Adrenal gland (tissue), 5 donors: ENCODE measurements around the gene PTGES3L.

Experiments
- POLR2A ChIP-seq, 2 donors: fragments of 450-650 bp; IDR thresholded peaks; one replicate each; pipeline ENCODE4 v1.6.1; 2017; ENCODE audit warnings: antibody characterized with exemption in 2 of 2, mild to moderate bottlenecking in 2 of 2, moderate library complexity in 1 of 2
- TF ChIP-seq, protein P1 (sequence below), 6 experiments: fragments of 450-650 bp in 4 of 6; fragments of 200-600 bp in 2 of 6; sonication (generic) in 1 of 6; IDR thresholded peaks; 1 replicate in 5 of 6; 2 replicates in 1 of 6; pipeline versions ENCODE4 v1.5.1 to v1.8.0; 2016 to 2021; ENCODE audit warnings: antibody characterized with exemption in 6 of 6, mild to moderate bottlenecking in 2 of 6, moderate library complexity in 1 of 6
- donor health status: DM: no; HTN: no; CAD: no.

DNA sequence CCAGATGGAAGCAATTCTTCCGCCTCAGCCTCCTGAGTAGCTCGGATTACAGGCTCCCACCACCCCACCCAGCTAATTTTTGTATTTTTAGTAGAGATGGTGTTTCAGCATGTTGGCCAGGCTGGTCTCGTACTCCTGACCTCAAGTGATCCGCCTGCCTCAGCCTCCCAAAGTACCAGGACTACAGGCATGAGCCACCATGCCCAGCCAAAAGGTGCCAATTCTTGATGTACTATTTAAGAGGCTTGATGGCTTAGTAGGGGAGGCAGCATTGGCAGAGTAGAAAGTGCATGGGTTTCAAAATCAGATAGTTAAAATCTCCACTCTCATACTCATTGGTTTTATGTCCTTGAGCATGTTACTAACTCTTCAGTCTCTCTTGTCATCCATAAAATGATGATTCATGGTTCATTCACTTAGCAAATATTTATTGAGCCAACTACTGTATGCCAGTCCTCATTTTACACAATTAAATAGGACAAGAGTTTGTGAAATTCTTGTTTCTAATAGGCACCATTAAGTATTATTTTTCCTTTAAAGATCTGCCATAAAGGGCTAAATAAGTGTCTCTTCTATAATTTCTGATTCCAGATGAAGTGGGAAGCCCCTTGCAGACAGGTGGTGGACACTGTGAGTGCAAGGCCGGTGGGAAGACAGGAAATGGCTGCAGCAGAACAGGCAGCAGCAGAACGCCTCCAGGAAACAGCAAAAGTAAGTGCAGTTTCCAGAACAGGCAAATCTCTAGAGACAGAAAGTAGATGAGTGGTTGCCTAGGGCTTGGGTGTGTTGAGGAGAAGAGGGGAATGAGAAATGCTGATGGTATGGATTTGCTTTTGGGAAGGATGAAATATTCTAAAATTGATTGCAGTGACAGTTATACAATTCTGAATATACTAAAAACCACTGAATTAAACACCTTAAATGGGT is 10.1 kb upstream of the PTGES3L start:
- TF ChIP-seq, protein P1, sequence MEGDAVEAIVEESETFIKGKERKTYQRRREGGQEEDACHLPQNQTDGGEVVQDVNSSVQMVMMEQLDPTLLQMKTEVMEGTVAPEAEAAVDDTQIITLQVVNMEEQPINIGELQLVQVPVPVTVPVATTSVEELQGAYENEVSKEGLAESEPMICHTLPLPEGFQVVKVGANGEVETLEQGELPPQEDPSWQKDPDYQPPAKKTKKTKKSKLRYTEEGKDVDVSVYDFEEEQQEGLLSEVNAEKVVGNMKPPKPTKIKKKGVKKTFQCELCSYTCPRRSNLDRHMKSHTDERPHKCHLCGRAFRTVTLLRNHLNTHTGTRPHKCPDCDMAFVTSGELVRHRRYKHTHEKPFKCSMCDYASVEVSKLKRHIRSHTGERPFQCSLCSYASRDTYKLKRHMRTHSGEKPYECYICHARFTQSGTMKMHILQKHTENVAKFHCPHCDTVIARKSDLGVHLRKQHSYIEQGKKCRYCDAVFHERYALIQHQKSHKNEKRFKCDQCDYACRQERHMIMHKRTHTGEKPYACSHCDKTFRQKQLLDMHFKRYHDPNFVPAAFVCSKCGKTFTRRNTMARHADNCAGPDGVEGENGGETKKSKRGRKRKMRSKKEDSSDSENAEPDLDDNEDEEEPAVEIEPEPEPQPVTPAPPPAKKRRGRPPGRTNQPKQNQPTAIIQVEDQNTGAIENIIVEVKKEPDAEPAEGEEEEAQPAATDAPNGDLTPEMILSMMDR (IDR thresholded peaks at IDR 0.05): no peak
- TF ChIP-seq POLR2A (IDR thresholded peaks at IDR 0.05): no peak
